GM12878 (cell line): ENCODE measurements around the gene HIBCH. TPM values are rescaled to one million over a fixed set of nuclear protein-coding genes. Genes with fewer than 3 reads are reported as not detected.
"Not testable (repeated sequence)": the region's sequence is repeated elsewhere in the genome, so short reads cannot be mapped to it uniquely, and the experiment has no call there.

Source experiments
- ATAC-seq: fragments of 200-7000 bp; cut with Tn5 transposase; 3 replicates; pipeline ENCODE4 v1.9.1; 2020; ENCODE audit warnings: mild to moderate bottlenecking, moderate library complexity
- BruUV-seq: library from RNA; stranded (reverse); fragments of 400-500 nt; replicated peaks from 2 replicates; lab custom pipeline; 2021; lab: Mats Ljungman, UMichigan
- CTCF ChIA-PET: fragments of 300-600 bp; sonication (Branson Sonifier 250); formaldehyde crosslinking; extraction: SDS; loops from one replicate; lab custom pipeline; 2021; ENCODE audit warnings: inconsistent platforms; lab: Yijun Ruan, JAX
- POLR2A ChIA-PET: fragments of 350-600 bp; formaldehyde crosslinking; extraction: SDS; loops from one replicate; lab custom pipeline; 2021; ENCODE audit warnings: inconsistent platforms; lab: Charles Lee
- RAD21 ChIA-PET: fragments of 300-600 bp; sonication (Branson Sonifier 250); formaldehyde crosslinking; loops from one replicate; lab custom pipeline; 2023; ENCODE audit warnings: antibody characterized with exemption; ENCODE audit not compliant: unreplicated experiment; lab: Charles Lee
- SMC1A ChIA-PET: fragments of 300-600 bp; sonication (Branson Sonifier 250); formaldehyde crosslinking; loops from one replicate; lab custom pipeline; 2023; ENCODE audit not compliant: unreplicated experiment, uncharacterized antibody; lab: Charles Lee
- DNase-seq: peaks from one replicate; pipeline ENCODE4 v3.0.0-alpha.2; 2011; ENCODE audit warnings: low read depth, low spot score
- FAIRE-seq: peaks from 3 replicates; lab custom pipeline; 2011; peaks lifted over from hg19 to GRCh38; lab: Jason Lieb, UNC
- H2AFZ ChIP-seq: 2 replicates; pipeline ENCODE4 v1.6.0; 2011; ENCODE audit warnings: low read depth, low read length, control low read depth; ENCODE audit not compliant: control insufficient read depth
- H3K27ac ChIP-seq: 2 replicates; pipeline ENCODE4 v1.5.1; 2011; ENCODE audit warnings: control low read depth; ENCODE audit not compliant: control insufficient read depth, insufficient read depth
- H3K27me3 ChIP-seq, 2 experiments: replicated peaks in 1 of 2; 2 replicates each; pipeline versions ENCODE4 v1.6.0 to v1.6.1; 2011; ENCODE audit warnings: low read length in 1 of 2; ENCODE audit not compliant: control insufficient read depth in 2 of 2, insufficient read depth in 2 of 2
- H3K36me3 ChIP-seq, 2 experiments: 2 replicates each; pipeline ENCODE4 v1.5.1; 2011; ENCODE audit warnings: low read length in 1 of 2; ENCODE audit not compliant: control insufficient read depth in 2 of 2, insufficient read depth in 2 of 2
- H3K4me1 ChIP-seq: 2 replicates; pipeline ENCODE4 v1.6.1; 2011; ENCODE audit warnings: mild to moderate bottlenecking, low read length, moderate library complexity, mixed read lengths; ENCODE audit not compliant: control insufficient read depth, insufficient read depth
- H3K4me2 ChIP-seq: 2 replicates; pipeline ENCODE4 v1.6.0; 2011; ENCODE audit warnings: control low read depth; ENCODE audit not compliant: control insufficient read depth, insufficient read depth
- H3K4me3 ChIP-seq: fragments of 200-600 bp; sonication (generic); 2 replicates; pipeline ENCODE4 v1.5.1; 2016
- H3K79me2 ChIP-seq: 2 replicates; pipeline ENCODE4 v1.6.0; 2011; ENCODE audit warnings: low read length; ENCODE audit not compliant: control insufficient read depth, insufficient read depth
- H3K9ac ChIP-seq: 2 replicates; pipeline ENCODE4 v1.8.0; 2011; ENCODE audit warnings: low read length, control low read depth, mixed read lengths; ENCODE audit not compliant: control insufficient read depth, insufficient read depth
- H3K9me3 ChIP-seq: replicated peaks from 3 replicates; pipeline ENCODE4 v1.5.1; 2011; ENCODE audit warnings: mild to moderate bottlenecking, low read length; ENCODE audit not compliant: control insufficient read depth, insufficient read depth
- H4K20me1 ChIP-seq: 2 replicates; pipeline ENCODE4 v1.6.0; 2011; ENCODE audit not compliant: control insufficient read depth, insufficient read depth
- BACH1 ChIP-seq: fragments of 450-650 bp; IDR thresholded peaks from 2 replicates; pipeline ENCODE4 v1.6.1; 2017; ENCODE audit warnings: mild to moderate bottlenecking, borderline replicate concordance
- BCLAF1 ChIP-seq: fragments of 450-650 bp; IDR thresholded peaks from 2 replicates; pipeline ENCODE4 v1.6.1; 2017; ENCODE audit warnings: antibody characterized with exemption, mild to moderate bottlenecking, moderate library complexity
- IRF4 ChIP-seq: IDR thresholded peaks from 2 replicates; pipeline ENCODE4 v1.6.1; 2011; ENCODE audit warnings: low read depth, low read length
- TCF7 ChIP-seq: IDR thresholded peaks from 2 replicates; pipeline ENCODE4 v1.6.1; 2014; ENCODE audit warnings: antibody characterized with exemption, borderline replicate concordance
- ZNF592 ChIP-seq: fragments of 450-650 bp; IDR thresholded peaks from 2 replicates; pipeline ENCODE4 v1.6.1; 2017; ENCODE audit warnings: mild to moderate bottlenecking, moderate library complexity
- WGBS: methylation state at CpG from one replicate; pipeline ENCODE4 v1.1.6; 2016; ENCODE audit warnings: low lambda C conversion rate; ENCODE audit not compliant: insufficient replicate concordance, insufficient coverage; ENCODE audit errors: missing lambda C conversion rate; 5-methylcytosine and 5-hydroxymethylcytosine counted together
- in situ Hi-C: fragments of 300-500 bp; cut with MboI; formaldehyde crosslinking; loops from 9 replicates; pipeline ENCODE4 v1.14.3; 2018; ENCODE audit warnings: mixed read lengths
- intact Hi-C: fragments of 100-400 bp; cut with micrococcal nuclease; formaldehyde crosslinking; loops from one replicate; pipeline ENCODE4 v1.14.2; 2022; ENCODE audit not compliant: unreplicated experiment
- polyA plus RNA-seq, 11 experiments: library from polyadenylated mRNA; depleted of rRNA in 4 of 11; unstranded in 6 of 11; stranded (reverse) in 5 of 11; fragments of >200 nt; fragmentation: Nextera tagmentation in 4 of 11; fragmentation: Illumina TruSeq in 1 of 11; extraction: Ambion mirVana in 4 of 11; extraction: Trizol in 1 of 11; gene quantifications; 1 replicate in 1 of 11; 2 replicates in 10 of 11; pipeline versions ENCODE4 v1.2.1 to v1.2.3, GENCODE V29; 2011 to 2016; ENCODE audit warnings: inconsistent platforms in 2 of 11, missing spikeins in 2 of 11, low read depth in 1 of 11
- total RNA-seq, 4 experiments: library from RNA; depleted of rRNA in 3 of 4; stranded (reverse); fragments of >200 nt in 3 of 4; fragmentation: Illumina TruSeq in 1 of 4; extraction: Trizol in 1 of 4; gene quantifications; 2 replicates each; pipeline versions ENCODE4 v1.2.1 to v1.2.3, GENCODE V29; 2013 to 2021

The HIBCH gene
- total and polyA plus RNA-seq, 10 of the 15 experiments (the other 5 are each of a cell fraction or from before 2014, with no cell fraction given), result 22.3 to 81.0 (median 37.4) TPM

GRCh38 chr2:190280565-190281350 lies 38.9 kb downstream of the HIBCH start:
- TF ChIP-seq TCF7, result no peak
- TF ChIP-seq IRF4, result no peak
- no peak for TF ChIP-seq BCLAF1
- no peak for TF ChIP-seq ZNF592
- no peak for TF ChIP-seq BACH1
- BruUV-seq, result no TSS peak
- ChIA-PET POLR2A (no interaction called here), SMC1A (interaction anchor here (1.0 to 2.3 kb wide), 2 partner anchors 12 to 192 kb away, joined by 4 to 12 read pairs; no protein-coding TSS in a partner anchor), RAD21 (no interaction called here), CTCF (interaction anchor here (0.7 to 1.2 kb wide), 3 partner anchors 12 to 1468 kb away, joined by 3 read pairs; no protein-coding TSS in a partner anchor)
- intact Hi-C loops (no loop called here), in situ Hi-C loops (no loop called here)
- Histone ChIP-seq H3K9ac (no peak overlapping the region), H3K4me3 (no peak overlapping the region), H3K27me3 (no peaks in the 10 kb centered on the region), H3K4me2 (no peak overlapping the region), H3K27ac (no peak overlapping the region), H2AFZ (no peak overlapping the region), H4K20me1 (no peaks in the 10 kb centered on the region), H3K9me3 (no peaks in the 10 kb centered on the region), H3K4me1 (no peaks in the 10 kb centered on the region), H3K79me2 (no peaks in the 10 kb centered on the region), H3K36me3 (peaks cover 0 to 2% of the 10 kb centered on the region in 2 experiments; a peak in 1 of 4 replicates)
- WGBS, result 99% methylated on average over 5 of the region's 5 CpGs
- FAIRE-seq (no peak), DNase-seq (no peak), ATAC-seq (no peak)

- H4K20me1 ChIP-seq, H3K9ac ChIP-seq, H2AFZ ChIP-seq, H3K79me2 ChIP-seq, H3K36me3 ChIP-seq, FAIRE-seq, H3K9me3 ChIP-seq, H3K4me3 ChIP-seq, H3K4me1 ChIP-seq, H3K27me3 ChIP-seq, BruUV-seq, H3K4me2 ChIP-seq, POLR2A ChIA-PET, ATAC-seq, intact Hi-C loops, DNase-seq, H3K27ac ChIP-seq: not testable (repeated sequence)
- RAD21 ChIA-PET, result interaction anchor here (3.0 kb wide), 1 partner anchor 99 kb away, joined by 10 read pairs; a partner anchor contains a TSS
- in situ Hi-C loops, result loop anchor here (5.0 kb wide), 1 partner anchor 192 kb away; no protein-coding TSS in a partner anchor
- CTCF ChIA-PET, result interaction anchor here (0.6 to 5.1 kb wide), 6 partner anchors 10 to 240 kb away, joined by 3 to 79 read pairs (median 3); a partner anchor contains a TSS
- SMC1A ChIA-PET, result interaction anchor here (0.6 to 2.3 kb wide), 4 partner anchors 31 to 191 kb away, joined by 3 to 12 read pairs (median 4); no protein-coding TSS in a partner anchor
- 90% methylated on average over 12 of the region's 12 CpGs for WGBS
Observed at GRCh38 chr2:190279256-190280134, 40.1 kb downstream of the HIBCH start.
